GM21381 (cell line): ENCODE measurements around the gene GNA14.

ENCODE experiments used
- ATAC-seq: cut with Tn5 transposase; IDR thresholded peaks from one replicate; pipeline ENCODE4 v1.9.1; 2021; ENCODE audit warnings: mild to moderate bottlenecking, moderate library complexity; ENCODE audit not compliant: unreplicated experiment

The GNA14 gene

GRCh38 chr9:77543131-77543822 is 104.8 kb downstream of the GNA14 start:
- no peak for ATAC-seq

- ATAC-seq: no peak
Measured at GRCh38 chr9:77541600-77541999, 106.5 kb downstream of the GNA14 start.

GRCh38 chr9:77541055-77541454 is 107.1 kb downstream of the GNA14 start:
- no peak for ATAC-seq

- no peak for ATAC-seq
Measured at GRCh38 chr9:77534376-77535057, 113.6 kb downstream of the GNA14 start.

- ATAC-seq: no peak
Measured at GRCh38 chr9:77533671-77534070, 114.5 kb downstream of the GNA14 start.

GRCh38 chr9:77532607-77533006 is 115.5 kb downstream of the GNA14 start:
- no peak for ATAC-seq

GRCh38 chr9:77531400-77531799 is 116.7 kb downstream of the GNA14 start:
- no peak for ATAC-seq

GRCh38 chr9:77523891-77524290 is 124.2 kb downstream of the GNA14 start:
- ATAC-seq: no peak

GRCh38 chr9:77521091-77521490 is 127.0 kb downstream of the GNA14 start:
- ATAC-seq: no peak

GRCh38 chr9:77518688-77519087 is 129.4 kb downstream of the GNA14 start:
- no peak for ATAC-seq

GRCh38 chr9:77516781-77517180 is 131.3 kb downstream of the GNA14 start:
- no peak for ATAC-seq

- ATAC-seq: no peak
Measured at GRCh38 chr9:77514886-77515711, 133.0 kb downstream of the GNA14 start.

GRCh38 chr9:77513457-77513856 is 134.7 kb downstream of the GNA14 start:
- no peak for ATAC-seq

- no peak for ATAC-seq
Measured at GRCh38 chr9:77512876-77513275, 135.2 kb downstream of the GNA14 start.

- ATAC-seq: no peak
Measured at GRCh38 chr9:77511525-77511924, 136.6 kb downstream of the GNA14 start.

GRCh38 chr9:77510666-77511065 is 137.5 kb downstream of the GNA14 start:
- ATAC-seq: no peak

GRCh38 chr9:77508396-77508795 is 139.7 kb downstream of the GNA14 start:
- ATAC-seq: no peak

- no peak for ATAC-seq
Measured at GRCh38 chr9:77507212-77507961, 140.7 kb downstream of the GNA14 start.

- ATAC-seq: no peak
Measured at GRCh38 chr9:77505232-77505631, 142.9 kb downstream of the GNA14 start.

- ATAC-seq: no peak
Measured at GRCh38 chr9:77502568-77502967, 145.6 kb downstream of the GNA14 start.

- no peak for ATAC-seq
Measured at GRCh38 chr9:77498891-77499290, 149.2 kb downstream of the GNA14 start.
